IMR-90 (cell line): Measurements from ENCODE around the gene ELOVL5. TPM values are rescaled to one million over a fixed set of nuclear protein-coding genes. Genes with fewer than 3 reads are reported as not detected.

ENCODE experiments used
- ATAC-seq: fragments of 200-7000 bp; cut with Tn5 transposase; 2 replicates; pipeline ENCODE4 v1.9.1; 2020; ENCODE audit warnings: low read depth, mild to moderate bottlenecking, moderate library complexity
- BruUV-seq: library from RNA; stranded (reverse); fragments of 400-500 nt; replicated peaks from 2 replicates; lab custom pipeline; 2021; lab: Mats Ljungman, UMichigan
- CTCF ChIA-PET: fragments of 300-600 bp; formaldehyde crosslinking; extraction: SDS; loops from one replicate; lab custom pipeline; 2021; ENCODE audit warnings: antibody characterized with exemption; lab: Yijun Ruan, JAX
- POLR2A ChIA-PET: fragments of 300-600 bp; sonication (Branson Sonifier 250); formaldehyde crosslinking; loops from one replicate; lab custom pipeline; 2022; ENCODE audit warnings: antibody characterized with exemption; ENCODE audit not compliant: unreplicated experiment; lab: Charles Lee
- DNase-seq: peaks from one replicate; pipeline ENCODE4 v3.0.0; 2013
- H2AFZ ChIP-seq: replicated peaks from 2 replicates; pipeline ENCODE3; 2013; ENCODE audit warnings: low read length, mild to moderate bottlenecking; ENCODE audit not compliant: poor library complexity
- H2AK5ac ChIP-seq: 2 replicates; pipeline ENCODE4 v1.6.1; 2013; ENCODE audit warnings: low read depth, low read length, inconsistent platforms
- H2AK9ac ChIP-seq: replicated peaks from 2 replicates; pipeline ENCODE3; 2013; ENCODE audit warnings: mild to moderate bottlenecking, low read depth, low read length, moderate library complexity; ENCODE audit not compliant: poor library complexity
- H2BK120ac ChIP-seq: 2 replicates; pipeline ENCODE4 v1.6.1; 2013; ENCODE audit warnings: low read depth, low read length, inconsistent platforms
- H2BK15ac ChIP-seq: 3 replicates; pipeline ENCODE4 v1.6.1; 2013; ENCODE audit warnings: low read depth, low read length, inconsistent platforms
- H2BK20ac ChIP-seq: 2 replicates; pipeline ENCODE4 v1.6.1; 2013; ENCODE audit warnings: low read depth, mild to moderate bottlenecking, inconsistent platforms, low read length, moderate library complexity
- H2BK5ac ChIP-seq: 2 replicates; pipeline ENCODE4 v1.6.1; 2013; ENCODE audit warnings: mild to moderate bottlenecking, low read depth, low read length, inconsistent platforms; ENCODE audit not compliant: poor library complexity, severe bottlenecking
- H3K14ac ChIP-seq: replicated peaks from 2 replicates; pipeline ENCODE4 v1.6.1; 2013; ENCODE audit warnings: low read depth, low read length, inconsistent platforms
- H3K18ac ChIP-seq: 2 replicates; pipeline ENCODE4 v1.6.1; 2013; ENCODE audit warnings: low read depth, low read length, control low read depth
- H3K23ac ChIP-seq: 2 replicates; pipeline ENCODE4 v1.6.1; 2013; ENCODE audit warnings: low read depth, low read length, inconsistent platforms
- H3K27ac ChIP-seq: 2 replicates; pipeline ENCODE4 v1.5.1; 2013; ENCODE audit warnings: mild to moderate bottlenecking, control low read depth, low read length; ENCODE audit not compliant: insufficient read depth
- H3K27me3 ChIP-seq: 2 replicates; pipeline ENCODE4 v1.6.1; 2013; ENCODE audit warnings: low read length; ENCODE audit not compliant: control insufficient read depth, insufficient read depth
- H3K36me3 ChIP-seq: 2 replicates; pipeline ENCODE4 v1.6.1; 2013; ENCODE audit warnings: low read length, mixed read lengths; ENCODE audit not compliant: control insufficient read depth, insufficient read depth
- H3K4ac ChIP-seq: 2 replicates; pipeline ENCODE4 v1.6.1; 2013; ENCODE audit warnings: low read depth, low read length, inconsistent platforms
- H3K4me1 ChIP-seq: 2 replicates; pipeline ENCODE4 v1.6.1; 2013; ENCODE audit warnings: low read length, mixed read lengths; ENCODE audit not compliant: control insufficient read depth, insufficient read depth
- H3K4me2 ChIP-seq: 2 replicates; pipeline ENCODE4 v1.6.1; 2013; ENCODE audit warnings: low read depth, mild to moderate bottlenecking, control low read depth, low read length, moderate library complexity
- H3K4me3 ChIP-seq: 2 replicates; pipeline ENCODE4 v1.5.1; 2013; ENCODE audit warnings: low read depth, mild to moderate bottlenecking, control low read depth, low read length, moderate library complexity; ENCODE audit not compliant: insufficient read depth
- H3K56ac ChIP-seq: 2 replicates; pipeline ENCODE4 v1.6.1; 2013; ENCODE audit warnings: low read length, inconsistent platforms; ENCODE audit not compliant: insufficient read depth; ENCODE audit errors: extremely low read depth
- H3K79me1 ChIP-seq, 2 experiments: 2 replicates each; pipeline ENCODE4 v1.6.1; 2013; ENCODE audit warnings: low read length in 2 of 2, inconsistent platforms in 1 of 2, low read depth in 1 of 2
- H3K9ac ChIP-seq: 2 replicates; pipeline ENCODE4 v1.6.1; 2013; ENCODE audit warnings: low read depth, low read length, control low read depth
- H3K9me1 ChIP-seq: 2 replicates; pipeline ENCODE4 v1.6.1; 2013; ENCODE audit warnings: low read length, inconsistent platforms; ENCODE audit not compliant: insufficient read depth
- H3K9me3 ChIP-seq: 2 replicates; pipeline ENCODE4 v1.6.1; 2013; ENCODE audit warnings: low read length; ENCODE audit not compliant: control insufficient read depth, insufficient read depth
- H4K20me1 ChIP-seq: 2 replicates; pipeline ENCODE4 v1.6.1; 2013; ENCODE audit warnings: low read length, inconsistent platforms; ENCODE audit not compliant: insufficient read depth
- H4K5ac ChIP-seq: 2 replicates; pipeline ENCODE4 v1.6.1; 2013; ENCODE audit warnings: mild to moderate bottlenecking, low read depth, low read length, control low read depth
- H4K8ac ChIP-seq, 2 experiments: 2 replicates each; pipeline ENCODE4 v1.6.1; 2013; ENCODE audit warnings: low read depth in 2 of 2, low read length in 2 of 2, control low read depth in 1 of 2, inconsistent platforms in 1 of 2
- H4K91ac ChIP-seq: 2 replicates; pipeline ENCODE4 v1.6.1; 2013; ENCODE audit warnings: low read depth, low read length, inconsistent platforms; ENCODE audit not compliant: insufficient read depth
- BHLHE40 ChIP-seq: fragments of 150-350 bp; IDR thresholded peaks from 2 replicates; pipeline ENCODE4 v1.6.1; 2016; ENCODE audit warnings: mild to moderate bottlenecking, low read depth, low read length
- CEBPB ChIP-seq: IDR thresholded peaks from 2 replicates; pipeline ENCODE4 v1.6.1; 2012; ENCODE audit warnings: low read depth, low read length, improper control_type of control experiment
- CHD1 ChIP-seq: IDR thresholded peaks from 2 replicates; pipeline ENCODE4 v1.6.1; 2012; ENCODE audit warnings: low read depth, low read length, improper control_type of control experiment
- ELK1 ChIP-seq: fragments of 150-350 bp; IDR thresholded peaks from 2 replicates; pipeline ENCODE4 v1.6.1; 2016; ENCODE audit warnings: low read depth, mild to moderate bottlenecking, low read length, moderate library complexity, borderline replicate concordance
- FOS ChIP-seq: fragments of 150-350 bp; IDR thresholded peaks from 2 replicates; pipeline ENCODE4 v1.6.1; 2016; ENCODE audit warnings: low read depth, low read length
- MAFK ChIP-seq: IDR thresholded peaks from 2 replicates; pipeline ENCODE4 v1.6.1; 2012; ENCODE audit warnings: low read depth, low read length, improper control_type of control experiment
- MAZ ChIP-seq: IDR thresholded peaks from 2 replicates; pipeline ENCODE4 v1.6.1; 2012; ENCODE audit warnings: low read depth, mild to moderate bottlenecking, low read length, improper control_type of control experiment, moderate library complexity, borderline replicate concordance
- MXI1 ChIP-seq: IDR thresholded peaks from 2 replicates; pipeline ENCODE4 v1.6.1; 2012; ENCODE audit warnings: low read depth, mild to moderate bottlenecking, low read length, moderate library complexity, borderline replicate concordance
- POLR2A ChIP-seq: IDR thresholded peaks from 2 replicates; pipeline ENCODE4 v1.6.1; 2012; ENCODE audit warnings: mild to moderate bottlenecking, low read depth, low read length
- RAD21 ChIP-seq: IDR thresholded peaks from 2 replicates; pipeline ENCODE4 v1.6.1; 2012; ENCODE audit warnings: low read length, improper control_type of control experiment
- RCOR1 ChIP-seq: IDR thresholded peaks from 2 replicates; pipeline ENCODE4 v1.6.1; 2012; ENCODE audit warnings: mild to moderate bottlenecking, low read length, improper control_type of control experiment; ENCODE audit not compliant: insufficient replicate concordance
- RFX5 ChIP-seq: IDR thresholded peaks from 2 replicates; pipeline ENCODE4 v1.8.0; 2012; ENCODE audit warnings: low read depth, mild to moderate bottlenecking, low read length, moderate library complexity
- SMC3 ChIP-seq: fragments of 150-350 bp; IDR thresholded peaks from 2 replicates; pipeline ENCODE4 v1.6.1; 2016; ENCODE audit warnings: low read depth, mild to moderate bottlenecking, antibody characterized with exemption, low read length, moderate library complexity
- WGBS, 2 experiments: methylation state at CpG; one replicate each; pipeline versions ENCODE4 v1.1.5 to v1.1.7; 2013; ENCODE audit warnings: missing lambda C conversion rate in 2 of 2; ENCODE audit not compliant: insufficient read length in 1 of 2; ENCODE audit errors: extremely low coverage in 2 of 2; 5-methylcytosine and 5-hydroxymethylcytosine counted together
- dilution Hi-C: fragments of 300-500 bp; cut with HindIII; formaldehyde crosslinking; loops from one replicate; pipeline ENCODE4 v1.14.3; 2018; ENCODE audit warnings: low sequenced_read_pairs; ENCODE audit not compliant: unreplicated experiment
- in situ Hi-C: fragments of 300-500 bp; cut with MboI; formaldehyde crosslinking; loops from 3 replicates; pipeline ENCODE4 v1.14.3; 2019; ENCODE audit warnings: low sequenced_read_pairs, inconsistent platforms, mixed read lengths
- intact Hi-C: fragments of 100-400 bp; cut with micrococcal nuclease; formaldehyde crosslinking; loops from 2 replicates; pipeline ENCODE4 v1.10.0; 2022
- polyA plus RNA-seq, 3 experiments: library from polyadenylated mRNA; depleted of rRNA; stranded (reverse); fragments of >200 nt; gene quantifications; 2 replicates each; pipeline ENCODE4 v1.2.3, GENCODE V29; 2012; ENCODE audit warnings: low replicate concordance in 1 of 3
- total RNA-seq: library from RNA; depleted of rRNA; stranded (reverse); fragments of >200 nt; gene quantifications from 2 replicates; pipeline ENCODE4 v1.2.3, GENCODE V29; 2012
- TF ChIP-seq, protein P1 (sequence below): conservative IDR thresholded peaks from 2 replicates; pipeline ENCODE4 v1.5.1; 2012; ENCODE audit warnings: mild to moderate bottlenecking, low read depth, low read length, improper control_type of control experiment

Gene ELOVL5
- total and polyA plus RNA-seq, 2 of the 4 experiments (the other 2 are of a cell fraction) = 32.1 to 42.3 TPM

DNA sequence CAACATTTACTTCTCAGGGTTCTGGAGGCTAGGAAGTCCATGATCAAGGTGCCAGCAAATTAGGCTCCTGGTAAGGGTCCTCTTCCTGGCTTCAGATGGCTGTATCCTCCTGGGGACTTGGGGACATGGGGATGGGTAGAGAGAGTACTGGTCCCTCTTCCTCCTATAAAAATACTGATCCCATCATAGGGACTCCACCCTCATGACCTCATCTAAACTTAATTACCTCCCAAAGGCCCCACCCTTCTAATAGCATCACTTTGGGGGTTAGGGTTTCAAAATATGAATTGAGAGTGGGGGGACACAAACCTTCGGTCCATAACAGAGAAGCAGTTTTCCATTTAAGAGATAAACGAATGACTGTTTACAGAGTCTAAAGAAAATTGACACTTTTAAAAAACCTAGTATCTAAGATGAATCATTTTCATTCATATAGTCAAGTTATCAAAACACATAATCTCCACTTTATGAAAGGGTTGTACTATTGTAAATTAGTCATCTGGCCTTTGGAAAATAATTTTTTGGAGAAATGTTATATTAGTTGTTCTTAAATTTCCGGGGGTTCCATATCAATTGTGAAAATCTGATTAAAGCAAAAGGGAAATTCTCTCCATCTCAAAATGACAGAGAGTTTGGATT is 33.5 kb downstream of the ELOVL5 start:
- CTCF ChIA-PET = no interaction called here
- dilution Hi-C loops = no loop called here

More for the DNA sequence above, 33.5 kb downstream of the ELOVL5 start:
- Histone ChIP-seq H4K8ac (no peak overlapping the region), H3K36me3 (no peaks in the 10 kb centered on the region), H2BK15ac (no peak overlapping the region), H3K79me1 (peaks cover 20 to 74% of the 10 kb centered on the region in 2 experiments), H2AK9ac (no peak overlapping the region), H2AK5ac (no peak overlapping the region), H2BK5ac (no peak overlapping the region), H3K9ac (no peak overlapping the region), H3K14ac (no peak overlapping the region), H3K9me3 (no peaks in the 10 kb centered on the region), H4K5ac (no peak overlapping the region), H4K91ac (no peak overlapping the region), H2AFZ (no peak overlapping the region), H2BK120ac (no peak overlapping the region), H3K4me3 (no peak overlapping the region), H3K4me1 (peaks cover 3% of the 10 kb centered on the region), H3K56ac (no peak overlapping the region), H3K4me2 (no peak overlapping the region), H3K27ac (no peak overlapping the region), H3K4ac (no peak overlapping the region), H3K18ac (no peak overlapping the region), H4K20me1 (peaks cover 11% of the 10 kb centered on the region; the same call in 1 of the 2 replicates), H3K23ac (no peak overlapping the region), H2BK20ac (no peak overlapping the region), H3K27me3 (no peaks in the 10 kb centered on the region), H3K9me1 (peaks cover 5% of the 10 kb centered on the region; the same call in 1 of the 2 replicates)
- POLR2A ChIA-PET = no interaction called here
- DNase-seq = no peak
- in situ Hi-C loops (no loop called here), intact Hi-C loops (no loop called here)
- ATAC-seq = no peak
- no CpG with 5 or more reads among the region's 3 CpGs for WGBS, 2 experiments
- BruUV-seq = no TSS peak
- TF ChIP-seq MAFK (no peak), CHD1 (no peak), CEBPB (no peak), BHLHE40 (no peak), RAD21 (no peak), MXI1 (no peak), RFX5 (no peak), POLR2A (no peak), RCOR1 (no peak), FOS (no peak), ELK1 (no peak), SMC3 (no peak), MAZ (no peak)
- TF ChIP-seq, protein P1, sequence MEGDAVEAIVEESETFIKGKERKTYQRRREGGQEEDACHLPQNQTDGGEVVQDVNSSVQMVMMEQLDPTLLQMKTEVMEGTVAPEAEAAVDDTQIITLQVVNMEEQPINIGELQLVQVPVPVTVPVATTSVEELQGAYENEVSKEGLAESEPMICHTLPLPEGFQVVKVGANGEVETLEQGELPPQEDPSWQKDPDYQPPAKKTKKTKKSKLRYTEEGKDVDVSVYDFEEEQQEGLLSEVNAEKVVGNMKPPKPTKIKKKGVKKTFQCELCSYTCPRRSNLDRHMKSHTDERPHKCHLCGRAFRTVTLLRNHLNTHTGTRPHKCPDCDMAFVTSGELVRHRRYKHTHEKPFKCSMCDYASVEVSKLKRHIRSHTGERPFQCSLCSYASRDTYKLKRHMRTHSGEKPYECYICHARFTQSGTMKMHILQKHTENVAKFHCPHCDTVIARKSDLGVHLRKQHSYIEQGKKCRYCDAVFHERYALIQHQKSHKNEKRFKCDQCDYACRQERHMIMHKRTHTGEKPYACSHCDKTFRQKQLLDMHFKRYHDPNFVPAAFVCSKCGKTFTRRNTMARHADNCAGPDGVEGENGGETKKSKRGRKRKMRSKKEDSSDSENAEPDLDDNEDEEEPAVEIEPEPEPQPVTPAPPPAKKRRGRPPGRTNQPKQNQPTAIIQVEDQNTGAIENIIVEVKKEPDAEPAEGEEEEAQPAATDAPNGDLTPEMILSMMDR = no peak
